Measurements from ENCODE around the gene QARS1. TPM values are rescaled to one million over a fixed set of nuclear protein-coding genes. Genes with fewer than 3 reads are reported as not detected.

QARS1 gene
- total and polyA plus RNA-seq, 2 of the 8 experiments (the other 6 are each of a cell fraction or from before 2014, with no cell fraction given): 353 to 581 TPM

GRCh38 chr3:49057268-49057667 lies 47.3 kb downstream of the QARS1 start:
- Histone ChIP-seq H2BK12ac (ENCODE audit: low read depth, low read length) (no peak overlapping the region), H3K4ac (replicated peaks; ENCODE audit: insufficient read length, low read depth, low read length) (no peak overlapping the region), H3K23ac (ENCODE audit: insufficient read length) (no peak overlapping the region), H4K20me1 (replicated peaks in 1 of 2; ENCODE audit: control insufficient read depth in 1 of 2, insufficient read depth in 2 of 2, low read length in 2 of 2) (peaks cover 0 to 11% of the 10 kb centered on the region in 2 experiments), H2BK5ac (ENCODE audit: low read depth, low read length) (no peak overlapping the region), H3K27ac (ENCODE audit: low read depth, low read length) (no peak overlapping the region), H3K4me1 (replicated peaks in 1 of 4; ENCODE audit: control insufficient read depth in 3 of 4, insufficient read depth in 4 of 4, low read length in 3 of 4) (no peaks in the 10 kb centered on the region), H3K4me3 (ENCODE audit: extremely low read depth in 1 of 4, insufficient read depth in 2 of 4, low read depth in 3 of 4, low read length in 4 of 4) (no peak overlapping the region), H2AK5ac (ENCODE audit: low read depth, low read length) (no peak overlapping the region), H3K79me1 (ENCODE audit: low read depth, low read length) (peaks cover 9% of the 10 kb centered on the region), H2BK15ac (ENCODE audit: low read length) (no peak overlapping the region), H3K36me3 (ENCODE audit: control insufficient read depth in 2 of 4, insufficient read depth in 4 of 4, low read length in 3 of 4) (peaks cover 28 to 62% (median 42%) of the 10 kb centered on the region in 4 experiments), H3K9ac (replicated peaks in 1 of 4; ENCODE audit: extremely low read depth in 1 of 4, low read depth in 3 of 4, low read length in 3 of 4) (no peak overlapping the region), H4K91ac (replicated peaks; ENCODE audit: insufficient read length, low read length) (no peak overlapping the region), H2BK120ac (replicated peaks; ENCODE audit: low read depth, low read length) (no peak overlapping the region), H3K9me3 (ENCODE audit: insufficient read depth in 2 of 2, low read depth in 1 of 2, low read length in 1 of 2) (no peaks in the 10 kb centered on the region), H3K27me3 (replicated peaks in 1 of 4; ENCODE audit: control insufficient read depth in 3 of 4, extremely low read depth in 1 of 4, insufficient read depth in 3 of 4, low read length in 3 of 4) (no peaks in the 10 kb centered on the region), H3K14ac (ENCODE audit: insufficient read length) (no peak overlapping the region), H4K8ac (ENCODE audit: extremely low read depth, insufficient read depth, low read length) (no peak overlapping the region), H3K56ac (replicated peaks; ENCODE audit: insufficient read length, low read depth, low read length) (no peak overlapping the region), H3K23me2 (ENCODE audit: low read depth, low read length) (no peaks in the 10 kb centered on the region), H2AFZ (ENCODE audit: low read length) (no peak overlapping the region), H4K5ac (ENCODE audit: insufficient read length, low read depth, low read length) (no peak overlapping the region), H3K79me2 (ENCODE audit: control insufficient read depth in 1 of 2, insufficient read depth in 2 of 2, low read length in 2 of 2) (peaks cover 0 to 7% of the 10 kb centered on the region in 2 experiments; a peak in 1 of 4 replicates), H2BK20ac (ENCODE audit: low read length) (no peak overlapping the region), H3K4me2 (ENCODE audit: insufficient read depth in 1 of 2, low read depth in 2 of 2, low read length in 2 of 2) (no peak overlapping the region), H3K18ac (ENCODE audit: extremely low read depth, low read length) (no peak overlapping the region)
- CTCF ChIA-PET (ENCODE audit: partially characterized antibody): interaction anchor here (1.4 kb wide), 1 partner anchor 69 kb away, joined by 5 read pairs; no protein-coding TSS in a partner anchor
- no peak for TF ChIP-seq BCL11A (IDR thresholded peaks at IDR 0.05; ENCODE audit: low read depth in 2 of 2, low read length in 2 of 2)
- no peak for TF ChIP-seq GTF2F1 (IDR thresholded peaks at IDR 0.05; ENCODE audit: borderline replicate concordance, low read depth, low read length)
- TF ChIP-seq POLR2A (IDR thresholded peaks at IDR 0.05; ENCODE audit: control extremely low read depth in 1 of 2, low read depth in 2 of 2, low read length in 2 of 2): no peak
- TF ChIP-seq ZNF274 (IDR thresholded peaks at IDR 0.05; ENCODE audit: borderline replicate concordance, extremely low read depth, low read length): no peak
- no peak for TF ChIP-seq POLR2AphosphoS5 (IDR thresholded peaks at IDR 0.05; ENCODE audit: low read depth, low read length)
- TF ChIP-seq RBBP5 (IDR thresholded peaks at IDR 0.05; ENCODE audit: borderline replicate concordance, low read depth, low read length): no peak
- no peak for TF ChIP-seq TEAD4 (IDR thresholded peaks at IDR 0.05; ENCODE audit: low read depth, low read length)
- no peak for TF ChIP-seq JUN (IDR thresholded peaks at IDR 0.05; ENCODE audit: low read depth, low read length)
- TF ChIP-seq SP4 (IDR thresholded peaks at IDR 0.05; ENCODE audit: low read length): no peak
- TF ChIP-seq SP1 (IDR thresholded peaks at IDR 0.05; ENCODE audit: low read depth, low read length): no peak
- TF ChIP-seq NRF1 (IDR thresholded peaks at IDR 0.05; ENCODE audit: low read depth, low read length): no peak
- DNase-seq (ENCODE audit: low read depth in 1 of 2, low spot score in 2 of 2): no peak
- no peak for FAIRE-seq
- WGBS, 2 experiments (ENCODE audit: extremely low coverage in 1 of 2, insufficient coverage in 1 of 2, insufficient read length in 1 of 2, insufficient replicate concordance in 2 of 2, low coverage in 1 of 2, low lambda C conversion rate in 2 of 2, missing lambda C conversion rate in 1 of 2): 96% methylated on average over 10 of the region's 10 CpGs; no CpG with 5 or more reads in 1 of the 2 experiments
- POLR2A ChIA-PET (ENCODE audit: partially characterized antibody): interaction anchor here (0.7 kb wide), 1 partner anchor 75 kb away, joined by 3 read pairs; no protein-coding TSS in a partner anchor

All from H1 (cell line).